Measurements from ENCODE around the gene INPP5A.

Gene INPP5A

GRCh38 chr10:132636358-132636757 is 98.8 kb downstream of the INPP5A start:
- DNase-seq (ENCODE audit: extremely low spot score) = no peak
- ChIA-PET CTCF (interaction anchor here (1.4 to 5.6 kb wide), 2 partner anchors 123 to 177 kb away, joined by 3 to 35 read pairs; no protein-coding TSS in a partner anchor), POLR2A (no interaction called here)
- TF ChIP-seq CTCF (IDR thresholded peaks at IDR 0.05; ENCODE audit: control extremely low read depth, extremely low read depth, low read depth, missing control alignments) = no peak

- peak; percentile 83 for DNase-seq (ENCODE audit: extremely low spot score)
- TF ChIP-seq CTCF (IDR thresholded peaks at IDR 0.05; ENCODE audit: control extremely low read depth, extremely low read depth, low read depth, missing control alignments) = peak; percentile 64
- ChIA-PET POLR2A (no interaction called here), CTCF (interaction anchor here (1.5 to 5.6 kb wide), 3 partner anchors 178 to 184 kb away, joined by 4 to 35 read pairs (median 15); no protein-coding TSS in a partner anchor)
These were observed 100.0 kb downstream of the INPP5A start for GRCh38 chr10:132637477-132638129.

- CTCF ChIA-PET = interaction anchor here (1.1 to 1.9 kb wide), 3 partner anchors 179 to 247 kb away, joined by 3 to 15 read pairs (median 4); no protein-coding TSS in a partner anchor
- POLR2A ChIA-PET = no interaction called here
- no peak for TF ChIP-seq CTCF (IDR thresholded peaks at IDR 0.05; ENCODE audit: control extremely low read depth, extremely low read depth, low read depth, missing control alignments)
- no peak for DNase-seq (ENCODE audit: extremely low spot score)
These were observed 100.5 kb downstream of the INPP5A start for GRCh38 chr10:132638130-132638515.

- DNase-seq (ENCODE audit: extremely low spot score) = no peak
- POLR2A ChIA-PET = no interaction called here
- TF ChIP-seq CTCF (IDR thresholded peaks at IDR 0.05; ENCODE audit: control extremely low read depth, extremely low read depth, low read depth, missing control alignments) = no peak
- CTCF ChIA-PET = interaction anchor here (0.9 to 1.9 kb wide), 5 partner anchors 16 to 252 kb away, joined by 3 to 15 read pairs (median 4); no protein-coding TSS in a partner anchor
These were observed 101.9 kb downstream of the INPP5A start for GRCh38 chr10:132639470-132639869.

GRCh38 chr10:132640326-132641125 is 102.9 kb downstream of the INPP5A start:
- ChIA-PET CTCF (interaction anchor here (0.7 to 3.5 kb wide), 5 partner anchors 14 to 253 kb away, joined by 3 to 12 read pairs (median 3); no protein-coding TSS in a partner anchor), POLR2A (no interaction called here)
- no peak for TF ChIP-seq CTCF (IDR thresholded peaks at IDR 0.05; ENCODE audit: control extremely low read depth, extremely low read depth, low read depth, missing control alignments)
- DNase-seq (ENCODE audit: extremely low spot score) = no peak

GRCh38 chr10:132641401-132641800 is 103.8 kb downstream of the INPP5A start:
- ChIA-PET POLR2A (no interaction called here), CTCF (interaction anchor here (0.7 to 3.5 kb wide), 3 partner anchors 13 to 182 kb away, joined by 3 to 12 read pairs (median 3); no protein-coding TSS in a partner anchor)

More at GRCh38 chr10:132641401-132641800, 103.8 kb downstream of the INPP5A start:
- TF ChIP-seq CTCF (IDR thresholded peaks at IDR 0.05; ENCODE audit: control extremely low read depth, extremely low read depth, low read depth, missing control alignments) = no peak
- DNase-seq (ENCODE audit: extremely low spot score) = no peak

Data from GM10248 (cell line).